HG03469 (cell line): Measurements from ENCODE around the gene BLOC1S1.

Experiments
- ATAC-seq: cut with Tn5 transposase; IDR thresholded peaks from one replicate; pipeline ENCODE4 v1.9.1; 2021; ENCODE audit warnings: mild to moderate bottlenecking, moderate library complexity, moderate number of reproducible peaks; ENCODE audit not compliant: unreplicated experiment

BLOC1S1 gene

DNA sequence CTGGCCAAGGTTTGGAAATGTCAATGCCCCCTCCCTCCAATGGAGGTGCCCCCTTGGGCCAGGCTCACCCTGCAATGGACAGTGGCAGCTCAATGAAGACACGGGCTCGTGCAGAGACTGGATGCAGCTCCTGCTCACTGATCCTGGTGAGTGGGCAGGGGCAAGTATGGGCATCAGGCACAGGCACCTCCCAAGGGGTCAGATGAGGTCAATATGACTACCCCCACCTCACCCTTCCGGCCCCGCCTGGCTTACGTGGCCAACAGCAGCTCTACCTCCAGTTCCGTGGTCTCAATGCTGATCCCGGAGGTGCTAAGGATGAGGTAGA, 21.7 kb upstream of the BLOC1S1 start:
- no peak for ATAC-seq

DNA sequence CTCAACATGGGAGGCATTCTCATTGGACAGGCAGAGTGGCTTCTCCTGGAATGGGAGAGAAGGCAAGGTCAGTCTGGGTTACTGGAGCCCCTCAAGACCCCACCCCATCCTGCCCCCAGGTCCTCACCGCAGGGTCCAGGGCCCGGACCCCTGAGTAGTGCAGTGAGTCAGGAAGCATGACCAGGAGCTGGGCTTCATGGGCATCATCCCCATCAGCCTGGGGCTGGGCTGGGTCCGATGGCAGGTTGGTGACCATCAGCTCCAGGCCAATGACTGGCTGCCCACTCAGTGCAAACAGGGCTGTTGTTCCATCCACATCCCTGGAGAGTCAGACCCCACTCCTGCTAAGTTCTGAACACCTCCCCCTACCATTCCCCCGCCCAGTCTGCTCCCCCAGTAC, 21.2 kb upstream of the BLOC1S1 start:
- ATAC-seq: no peak

DNA sequence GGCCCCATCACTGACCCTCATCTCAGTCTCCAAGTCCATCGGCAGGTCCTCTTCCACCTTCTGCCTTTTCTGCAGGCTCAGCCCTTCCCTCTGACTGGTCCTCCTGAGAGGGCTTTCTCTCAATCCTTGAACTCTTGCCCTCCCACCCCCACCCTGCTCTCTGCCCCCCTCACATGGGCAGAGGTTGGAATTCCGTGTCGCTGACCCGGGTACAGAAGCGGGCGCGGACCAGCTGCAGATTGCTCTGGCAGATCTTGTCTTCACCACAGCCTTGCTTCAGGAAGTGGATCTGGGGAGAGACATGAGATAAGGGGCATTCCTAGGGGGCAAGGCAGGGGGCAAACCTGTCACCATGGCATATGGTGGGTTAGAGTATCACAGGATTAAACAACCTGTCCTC, 20.5 kb upstream of the BLOC1S1 start:
- no peak for ATAC-seq

DNA sequence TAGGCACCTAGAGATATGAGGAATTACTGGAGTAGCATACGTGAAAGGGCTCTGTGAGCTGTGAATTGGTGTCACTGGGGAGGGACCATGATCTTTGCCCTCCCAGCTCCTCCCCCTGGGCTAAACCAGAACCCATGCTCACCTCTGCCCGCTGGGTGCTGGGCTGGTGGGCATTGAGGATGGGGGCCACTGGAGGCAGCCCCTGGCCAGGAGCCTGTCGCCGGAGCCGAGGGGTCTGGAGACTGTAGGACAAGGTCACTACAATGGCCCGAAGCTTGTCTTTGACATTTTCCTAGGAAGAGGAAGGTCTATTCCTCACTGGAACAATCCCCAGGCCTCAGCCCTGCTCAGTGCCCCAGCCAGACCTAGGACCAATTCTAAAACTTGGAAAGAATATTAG, 19.7 kb upstream of the BLOC1S1 start:
- no peak for ATAC-seq

DNA sequence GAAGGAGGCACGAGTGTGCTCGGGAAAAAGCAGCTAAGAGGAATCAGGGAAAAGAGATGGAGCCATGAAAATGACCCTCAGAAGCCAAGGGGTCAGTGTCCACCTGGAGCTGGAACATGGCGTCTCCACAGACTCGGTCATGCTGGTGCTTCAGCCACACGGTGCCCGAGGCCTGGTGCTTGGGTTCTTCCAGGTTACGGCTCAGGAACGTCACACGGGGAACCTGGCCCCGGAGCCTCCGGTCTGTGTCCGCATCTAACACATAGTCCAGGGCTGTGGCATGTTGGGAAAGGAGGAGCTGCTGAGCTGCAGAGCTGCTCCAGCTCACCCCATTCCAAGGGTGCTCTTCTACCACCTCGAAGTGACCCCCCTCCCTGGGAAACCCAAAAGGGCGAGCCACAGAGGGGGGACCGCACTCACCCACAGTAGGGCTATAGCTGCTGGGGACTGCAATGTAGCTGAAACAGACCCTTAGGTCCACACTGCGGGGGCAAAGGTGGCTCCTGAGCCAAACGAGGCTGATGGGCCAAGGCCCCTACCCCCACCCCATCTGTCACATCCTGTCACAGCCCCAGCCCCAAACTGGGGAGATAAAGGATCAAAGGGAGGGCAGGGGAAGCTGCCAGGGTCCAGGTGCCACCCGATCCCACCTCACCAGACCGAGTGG, 18.9 kb upstream of the BLOC1S1 start:
- no peak for ATAC-seq

DNA sequence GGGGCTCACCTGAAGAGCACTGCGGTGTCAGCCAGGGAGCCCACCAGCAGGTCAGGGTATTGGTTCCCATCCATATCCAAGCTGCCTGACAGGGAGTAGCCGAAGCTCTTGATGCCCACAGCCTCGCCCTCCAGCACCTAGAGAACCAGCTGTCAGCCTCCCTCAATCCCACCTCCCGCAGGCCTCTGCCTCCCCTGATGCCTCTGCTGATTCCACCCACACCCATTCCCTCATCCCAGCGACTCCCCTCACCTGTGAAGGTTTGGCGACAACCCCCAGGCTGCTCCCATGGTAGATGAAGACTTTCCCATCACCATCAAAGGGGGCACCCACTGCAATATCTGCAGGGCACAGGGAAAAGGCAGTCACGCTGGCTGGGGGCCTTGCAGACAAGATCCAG, 18.2 kb upstream of the BLOC1S1 start:
- no peak for ATAC-seq

DNA sequence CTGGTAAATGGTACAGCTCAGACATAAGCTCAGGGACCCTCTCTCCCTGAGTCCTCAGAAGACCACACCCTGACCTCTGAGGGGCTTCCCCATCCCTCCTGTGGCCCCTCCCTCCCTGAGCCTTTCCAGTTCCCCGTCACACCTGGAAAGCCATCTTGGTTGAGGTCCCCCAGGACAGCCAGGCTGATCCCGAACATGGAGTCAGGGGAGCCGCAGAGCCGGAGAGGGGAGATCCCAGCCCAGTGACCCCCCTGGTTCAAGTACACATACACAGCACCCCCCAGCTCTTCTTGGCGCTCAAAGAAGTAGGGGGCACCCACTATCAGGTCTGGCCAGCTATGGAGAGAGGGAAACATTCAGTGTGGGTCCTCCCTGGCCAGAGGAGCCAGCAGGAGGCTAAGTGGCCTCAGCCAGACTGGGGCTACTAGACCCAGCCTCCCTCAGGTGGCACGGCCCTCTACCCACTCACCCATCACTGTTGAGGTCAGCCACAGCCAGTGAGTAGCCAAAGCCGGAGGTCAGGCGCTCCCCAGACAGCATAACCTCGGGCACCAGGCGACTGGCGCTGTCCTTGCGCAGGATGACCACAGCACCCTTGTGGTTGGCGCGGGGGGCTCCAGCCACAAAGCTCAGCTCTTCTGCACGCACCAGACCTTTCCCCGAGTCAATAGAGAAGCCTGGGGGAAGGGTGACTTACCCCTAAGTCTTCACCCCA, 17.4 kb upstream of the BLOC1S1 start:
- no peak for ATAC-seq

DNA sequence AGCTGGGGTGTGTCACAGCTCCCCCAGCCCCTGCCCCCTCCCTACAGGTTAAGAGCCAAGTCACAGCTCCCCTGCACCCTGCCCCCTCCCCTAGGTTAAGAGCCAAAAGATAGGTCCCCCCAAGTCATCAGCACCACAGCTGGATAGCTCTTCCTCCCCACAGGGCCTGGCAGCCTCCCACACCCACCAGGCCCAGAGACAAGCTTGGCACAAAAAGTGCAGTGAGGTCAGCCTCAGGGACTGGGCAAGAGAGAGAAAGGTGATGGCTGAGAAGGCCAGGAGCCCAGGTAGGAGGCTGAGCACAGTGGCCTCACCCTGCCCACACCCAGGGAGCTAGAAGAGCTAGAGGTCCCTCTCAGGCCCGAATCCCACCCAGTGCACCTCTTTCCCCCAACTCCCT, 16.9 kb upstream of the BLOC1S1 start:
- no peak for ATAC-seq

DNA sequence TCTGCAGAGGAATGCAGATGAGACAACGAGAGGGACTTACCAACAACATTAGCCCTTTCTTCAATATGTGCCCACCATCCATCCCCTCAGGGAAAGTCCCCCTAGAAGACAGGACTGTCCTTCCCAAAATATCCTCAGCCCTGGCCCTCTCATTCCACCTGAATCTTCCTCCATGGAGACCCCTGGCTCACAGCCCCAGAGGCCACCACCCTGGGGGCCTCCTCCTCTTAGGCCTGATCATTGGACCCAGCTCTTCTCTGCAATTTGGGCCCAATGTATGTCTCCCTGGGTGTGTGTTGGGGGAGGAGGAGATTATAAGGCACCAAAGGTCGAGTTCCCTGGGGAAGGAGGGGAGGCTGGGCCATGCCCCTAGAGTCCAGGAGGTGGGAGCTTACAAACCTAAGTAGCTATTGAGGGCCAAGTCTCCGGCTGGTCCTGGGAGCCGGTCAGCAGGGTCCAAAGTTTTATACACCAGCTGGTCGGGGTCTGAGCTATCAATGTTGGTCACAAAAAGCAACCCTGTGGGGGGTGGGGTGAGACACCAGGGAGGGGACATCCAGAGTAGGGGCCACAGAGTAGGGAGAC, 16.3 kb upstream of the BLOC1S1 start:
- ATAC-seq: no peak

DNA sequence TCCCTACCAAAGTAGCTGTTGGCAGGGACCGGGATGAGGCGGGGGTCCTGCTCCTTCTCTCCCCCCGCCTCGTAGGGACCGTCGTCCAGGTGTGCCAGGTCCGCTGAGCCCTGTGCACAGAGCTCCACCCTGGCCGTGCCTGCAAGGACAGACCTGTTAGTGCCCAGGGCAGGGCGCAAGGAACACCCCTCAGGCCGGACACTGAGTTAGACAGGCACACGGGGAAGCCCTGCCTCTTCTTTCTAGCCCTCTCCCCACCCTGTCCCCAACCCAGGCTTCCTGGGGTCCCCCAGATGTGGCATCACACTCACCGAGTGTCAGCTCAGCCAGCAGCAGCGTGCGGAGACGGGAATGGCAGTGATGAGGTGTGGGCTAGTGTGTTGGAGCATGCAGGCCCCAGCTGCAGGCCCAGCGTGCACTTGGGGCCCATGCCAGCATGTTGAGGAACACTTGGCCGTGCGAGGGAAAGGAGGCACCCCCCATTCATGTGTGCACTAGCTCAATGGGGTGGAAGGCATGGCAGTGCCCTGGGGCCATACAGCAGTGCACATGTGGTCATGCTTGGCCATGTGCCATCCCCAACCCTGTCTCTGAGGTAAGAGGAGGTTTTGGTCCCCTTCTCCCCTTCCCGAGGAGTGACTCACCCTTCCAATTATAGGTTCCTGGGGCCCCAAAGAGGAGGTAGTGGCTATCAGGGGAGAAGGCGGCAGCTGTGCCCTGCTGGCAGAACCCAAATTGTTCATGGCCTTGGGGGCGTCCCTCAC, 15.4 kb upstream of the BLOC1S1 start:
- no peak for ATAC-seq

DNA sequence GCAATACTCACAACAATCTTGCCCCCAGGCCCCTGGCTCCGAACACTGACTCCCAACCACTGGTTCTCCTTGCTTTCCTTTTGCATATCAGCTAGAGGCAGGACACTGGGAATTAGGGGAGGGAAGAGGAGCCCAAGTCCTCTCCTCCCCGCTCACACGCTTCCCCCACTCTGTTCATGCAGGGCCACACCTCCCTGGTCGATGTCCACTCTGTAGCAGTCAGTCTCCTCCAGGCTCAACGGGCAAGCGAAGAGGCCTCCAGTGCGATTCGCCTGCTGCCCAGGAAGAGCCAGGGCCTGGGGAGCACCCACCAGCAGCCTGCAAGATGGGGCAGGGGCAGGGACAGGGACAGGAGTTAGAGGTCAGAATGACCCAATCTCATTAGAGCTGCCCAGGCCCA, 13.0 kb upstream of the BLOC1S1 start:
- no peak for ATAC-seq

DNA sequence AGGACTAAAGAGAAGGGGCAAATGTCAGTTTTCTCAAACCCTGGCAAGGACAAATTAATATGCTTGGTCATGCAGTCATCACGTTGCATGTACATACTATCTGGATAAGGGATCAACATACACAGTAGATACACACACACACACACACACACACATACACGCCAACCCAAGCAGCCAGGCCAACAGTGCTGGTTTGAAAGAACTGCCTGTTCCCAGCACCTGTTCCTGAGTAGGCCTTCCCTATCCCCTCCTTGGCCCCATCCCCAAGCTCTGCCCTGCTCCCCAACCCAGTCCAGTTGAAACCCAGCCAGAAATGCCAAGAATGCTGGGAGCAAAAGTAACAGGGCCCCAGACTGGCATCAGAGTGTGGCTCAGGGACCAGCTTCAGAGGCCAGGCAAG, 12.6 kb upstream of the BLOC1S1 start:
- ATAC-seq: no peak

DNA sequence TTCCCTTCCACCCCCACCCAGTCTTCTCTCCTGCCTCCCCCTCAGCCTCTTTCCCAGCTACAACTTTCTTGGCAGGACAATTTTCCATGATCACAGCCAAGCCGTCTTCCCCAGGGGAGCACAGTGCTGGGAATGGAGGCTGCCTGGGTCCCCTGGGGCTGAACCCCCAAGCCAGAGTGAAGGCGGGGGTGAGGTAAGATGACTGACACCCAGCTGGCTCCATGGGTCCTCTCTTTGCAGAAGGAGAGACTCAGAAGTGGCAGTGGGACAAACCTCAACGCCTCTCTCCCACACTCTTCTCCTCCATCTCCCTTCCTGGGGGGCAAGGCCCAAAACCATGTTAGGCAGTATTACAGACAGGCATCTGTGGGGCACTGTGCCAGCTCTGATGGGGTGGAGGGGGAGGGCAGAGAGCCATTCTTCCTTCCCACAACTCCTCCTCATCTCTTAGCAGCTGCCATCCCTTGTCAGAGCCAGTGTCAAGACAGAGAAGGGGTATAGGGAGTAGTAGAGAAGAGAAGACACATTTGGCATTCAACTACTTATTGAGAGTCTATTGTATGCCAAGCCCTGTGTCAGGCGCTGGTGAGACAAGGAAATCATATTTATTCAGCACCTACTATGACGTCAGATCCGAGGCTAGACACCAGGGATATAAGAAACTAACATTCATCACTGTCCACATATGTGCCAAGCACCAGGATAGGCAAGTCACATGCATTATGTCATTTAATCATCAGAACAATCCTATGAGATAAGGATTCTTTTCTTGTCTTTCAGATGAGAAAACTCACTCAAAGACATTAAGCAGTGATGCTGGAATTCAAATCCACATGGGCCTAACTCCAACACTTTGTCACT, 11.7 kb upstream of the BLOC1S1 start:
- no peak for ATAC-seq

DNA sequence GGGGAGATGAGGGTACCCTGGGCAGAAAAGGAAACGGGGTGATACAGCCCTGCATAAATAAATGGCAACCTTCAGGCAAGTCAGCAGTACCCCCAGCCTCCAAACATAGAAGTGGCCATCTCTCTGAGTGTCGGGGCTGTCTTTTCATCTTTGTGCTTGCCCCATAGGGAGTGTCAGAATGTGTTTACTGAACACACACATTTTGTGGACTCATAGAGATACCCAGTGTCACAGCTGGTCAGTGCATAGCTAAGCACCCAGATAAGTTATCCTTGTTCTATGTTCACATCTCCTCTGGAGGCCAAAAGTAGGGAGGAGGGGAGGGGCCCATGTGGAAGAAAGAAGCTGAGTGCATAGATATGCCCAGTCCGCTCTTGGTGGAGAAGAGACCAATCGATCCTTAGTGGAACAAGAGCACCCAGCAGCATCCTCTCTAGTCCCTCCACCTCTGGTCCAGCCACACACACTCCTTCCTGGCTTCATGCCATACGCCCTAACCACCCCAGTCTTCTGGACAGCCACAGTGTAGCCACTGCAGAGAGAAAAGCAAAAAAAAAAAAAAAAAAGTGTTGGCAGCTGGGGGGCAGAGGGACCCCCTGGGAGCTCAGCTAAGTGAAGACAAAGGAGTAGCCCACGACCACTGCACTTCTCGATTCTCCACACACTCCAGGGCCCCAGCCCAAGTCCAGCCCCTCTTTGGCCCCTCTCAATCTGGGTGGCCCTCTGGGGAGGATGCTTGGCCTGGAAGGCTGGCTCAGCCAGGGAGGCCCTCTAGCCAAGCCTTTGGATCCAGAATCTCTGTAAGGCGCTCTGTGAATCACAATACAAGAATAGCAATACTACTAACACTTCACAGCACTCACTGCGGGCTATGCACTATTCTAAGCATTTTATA, 10.8 kb upstream of the BLOC1S1 start:
- ATAC-seq: no peak

DNA sequence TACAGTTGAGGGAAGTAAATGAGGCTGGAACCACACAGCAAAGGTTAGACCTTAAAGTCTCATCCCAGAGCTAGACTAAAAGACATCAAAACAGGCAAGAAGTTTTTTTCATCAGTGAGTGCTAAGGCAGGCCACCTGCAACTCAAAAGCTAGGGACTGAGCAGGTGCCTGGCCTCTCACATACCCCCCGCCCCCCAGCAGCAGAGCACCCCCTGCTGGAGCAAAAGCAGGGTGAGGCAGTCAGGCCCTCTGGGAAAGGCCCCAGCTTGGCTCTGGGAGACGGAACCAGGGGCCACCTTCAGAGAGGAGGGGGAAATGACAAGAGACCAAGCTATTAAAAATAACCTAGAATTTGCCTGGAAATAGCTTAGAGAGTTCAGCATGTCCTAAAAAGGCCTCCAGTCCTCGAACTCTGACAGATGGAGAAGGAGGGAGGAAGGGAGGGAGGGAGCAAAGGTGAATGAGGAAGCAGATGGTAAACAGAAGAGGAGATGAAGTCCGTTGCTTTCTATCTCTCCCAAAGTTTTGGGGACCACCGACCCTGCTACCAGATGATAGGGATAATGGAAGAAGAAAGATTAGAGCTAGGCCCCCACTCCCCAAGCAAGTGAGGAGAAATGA, 10.0 kb upstream of the BLOC1S1 start:
- ATAC-seq: no peak

DNA sequence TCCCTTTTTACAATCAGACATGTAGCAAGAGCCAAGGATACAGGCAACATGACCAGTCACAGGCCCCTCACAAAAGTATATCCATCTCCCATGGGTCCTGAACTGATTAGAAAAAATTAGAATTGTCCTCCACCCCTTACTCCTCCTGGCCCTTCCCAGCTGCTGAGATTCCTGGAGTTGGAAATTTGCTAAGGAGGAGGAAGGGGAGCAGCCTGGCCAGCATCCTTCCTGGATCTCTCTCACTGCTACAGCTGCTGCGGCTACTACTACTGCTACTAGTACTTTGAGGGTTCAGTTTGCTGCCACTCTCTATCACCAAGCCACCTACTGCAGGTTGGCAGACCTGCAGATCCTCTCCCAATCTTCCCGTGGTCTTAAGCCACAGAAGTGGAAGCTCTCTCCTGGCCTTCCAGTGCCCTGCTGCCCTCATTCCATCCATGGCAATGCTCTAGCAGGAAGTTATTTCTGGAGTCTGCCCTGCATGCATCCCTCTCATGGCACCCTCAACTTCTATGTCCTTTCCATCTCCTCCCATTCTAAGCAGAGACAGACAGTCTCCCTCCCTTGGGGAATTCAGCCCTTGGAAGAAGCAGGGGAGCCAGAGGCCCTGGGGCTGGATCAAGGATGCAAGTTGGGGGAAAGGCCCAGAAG, 9.2 kb upstream of the BLOC1S1 start:
- no peak for ATAC-seq

DNA sequence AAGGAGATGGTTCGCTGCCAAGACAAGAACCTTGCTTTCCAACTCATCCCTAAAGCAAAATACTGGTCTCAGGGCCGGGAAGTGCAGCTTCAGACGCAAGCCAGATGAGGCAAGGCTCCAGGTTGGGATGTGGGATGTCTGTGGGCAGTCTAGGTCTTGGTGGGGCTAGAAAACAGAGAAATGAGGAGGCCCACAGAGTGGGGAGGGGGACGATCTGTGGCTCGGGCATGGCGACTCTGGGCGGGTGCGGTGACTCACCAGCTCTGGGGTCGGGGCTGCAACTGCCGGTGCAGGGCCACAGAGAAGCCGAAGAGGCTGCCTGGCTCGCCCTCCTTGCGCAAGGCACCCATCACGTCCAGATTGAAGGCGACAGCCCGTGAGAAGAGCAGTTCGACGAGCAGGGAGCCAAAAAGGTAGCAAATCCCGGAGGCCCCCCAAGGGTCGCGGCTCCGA, 8.6 kb upstream of the BLOC1S1 start:
- no peak for ATAC-seq

DNA sequence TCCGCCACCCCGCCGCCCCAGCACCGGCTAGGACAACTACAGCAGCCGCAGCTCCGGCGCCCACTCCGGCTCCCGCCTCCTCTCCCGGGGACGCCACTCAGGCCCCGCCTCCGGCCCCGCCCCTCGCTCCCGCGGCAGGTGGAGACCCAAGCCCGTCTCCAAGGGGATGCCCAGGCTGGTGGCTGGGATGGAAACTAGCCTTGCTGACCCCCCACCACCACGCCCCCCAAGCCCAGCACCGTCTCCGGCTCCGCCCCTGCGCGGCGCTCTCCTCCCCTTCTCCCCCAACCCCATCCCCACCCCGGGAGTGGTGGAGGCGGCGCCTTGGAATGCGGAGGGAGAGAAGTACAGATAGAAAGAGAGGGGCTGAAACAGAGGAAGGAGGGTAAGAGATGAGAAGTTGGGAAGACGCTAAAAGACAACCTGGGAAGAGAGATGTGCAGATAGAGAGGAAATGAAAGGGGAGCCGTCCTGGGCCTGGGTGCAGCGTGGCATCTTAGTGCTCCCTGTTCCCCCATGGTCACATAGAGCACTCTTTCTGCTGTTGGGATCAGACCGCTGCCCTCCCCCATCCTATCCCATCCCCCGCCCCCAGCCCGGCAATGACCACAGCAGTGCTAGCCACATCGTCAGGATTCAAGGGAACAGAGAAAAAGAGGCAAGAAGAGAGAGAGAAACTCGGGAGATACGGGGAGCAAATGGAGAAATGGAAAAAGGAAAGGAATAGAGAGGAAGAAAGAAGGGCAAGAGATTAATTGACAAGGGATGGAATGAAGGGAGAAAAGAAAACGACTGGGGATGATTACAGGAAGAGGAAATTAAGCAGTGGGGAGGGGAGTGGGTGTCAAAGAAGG, 7.8 kb upstream of the BLOC1S1 start, which contains the start of gene ITGA7:
ITGA7 (minus strand) TSS at position 64 of the 854 bp plus-strand sequence. CDS start 222 bp downstream, outside the sequence.
- no peak for ATAC-seq
